HG03460 (cell line): ENCODE results near the gene GAMT.
A peak's percentile ranks its signal among the peaks of the same experiment; 100 is the strongest.

ENCODE experiments used
- ATAC-seq: cut with Tn5 transposase; IDR thresholded peaks from one replicate; pipeline ENCODE4 v1.9.1; 2021; ENCODE audit not compliant: unreplicated experiment

The GAMT gene

GRCh38 chr19:1418951-1419738 lies 17.8 kb upstream of the GAMT start:
- ATAC-seq: no peak

- ATAC-seq: no peak
Observed at GRCh38 chr19:1418496-1418775, 17.1 kb upstream of the GAMT start.

- no peak for ATAC-seq
Observed at GRCh38 chr19:1417681-1418495, 16.5 kb upstream of the GAMT start.

GRCh38 chr19:1417145-1417544 lies 15.8 kb upstream of the GAMT start:
- ATAC-seq: no peak

- no peak for ATAC-seq
Observed at GRCh38 chr19:1416014-1416841, 14.9 kb upstream of the GAMT start.

GRCh38 chr19:1412995-1413800 lies 11.9 kb upstream of the GAMT start:
- no peak for ATAC-seq

- ATAC-seq: no peak
Observed at GRCh38 chr19:1412323-1412923, 11.1 kb upstream of the GAMT start.

GRCh38 chr19:1411255-1412191 lies 10.2 kb upstream of the GAMT start:
- ATAC-seq: no peak

GRCh38 chr19:1410789-1411188 lies 9.4 kb upstream of the GAMT start:
- no peak for ATAC-seq

- no peak for ATAC-seq
Observed at GRCh38 chr19:1410136-1410786, 8.9 kb upstream of the GAMT start.

GRCh38 chr19:1409204-1410005 lies 8.1 kb upstream of the GAMT start:
- no peak for ATAC-seq

- ATAC-seq: peak; percentile 1
Observed at GRCh38 chr19:1408300-1409203, 7.2 kb upstream of the GAMT start.

GRCh38 chr19:1407528-1408299 lies 6.4 kb upstream of the GAMT start, which contains the start of gene DAZAP1:
TSS of gene DAZAP1 (plus strand) at chr19:1407586. CDS start at chr19:1407774, 188 bp downstream.
- peak; percentile 6 for ATAC-seq

- ATAC-seq: peak; percentile 53
Observed at GRCh38 chr19:1406774-1407527, 5.6 kb upstream of the GAMT start.

- ATAC-seq: no peak
Observed at GRCh38 chr19:1402411-1403070, 1.2 kb upstream of the GAMT start.
